ENCODE data around the gene HPCAL4.

Gene HPCAL4

GRCh38 chr1:39673215-39673614, 18.0 kb downstream of the HPCAL4 start:
- no peak for DNase-seq

- DNase-seq, result peak in 1 of 2 experiments; percentile 6
These were observed 18.7 kb downstream of the HPCAL4 start for GRCh38 chr1:39672551-39672947.

GRCh38 chr1:39671793-39672550, 19.3 kb downstream of the HPCAL4 start, which contains the start of gene NT5C1A:
TSS of gene NT5C1A (minus strand) at chr1:39672107. CDS start at chr1:39672038, 69 bp downstream.
- no peak for DNase-seq

- DNase-seq, result no peak
These were observed 19.8 kb downstream of the HPCAL4 start for GRCh38 chr1:39671433-39671792.

- no peak for DNase-seq
These were observed 20.5 kb downstream of the HPCAL4 start for GRCh38 chr1:39670689-39671088.

- no peak for DNase-seq
These were observed 22.3 kb downstream of the HPCAL4 start for GRCh38 chr1:39668894-39669293.

GRCh38 chr1:39668111-39668510, 23.1 kb downstream of the HPCAL4 start:
- no peak for DNase-seq

- DNase-seq, result no peak
These were observed 24.5 kb downstream of the HPCAL4 start for GRCh38 chr1:39666772-39667171.

GRCh38 chr1:39663559-39663958, 27.7 kb downstream of the HPCAL4 start:
- no peak for DNase-seq

- DNase-seq, result no peak
These were observed 28.4 kb downstream of the HPCAL4 start for GRCh38 chr1:39662861-39663260.

- DNase-seq, result no peak
These were observed 31.7 kb downstream of the HPCAL4 start for GRCh38 chr1:39659538-39659937.

- no peak for DNase-seq
These were observed 32.1 kb downstream of the HPCAL4 start for GRCh38 chr1:39659110-39659509.

GRCh38 chr1:39657923-39658485, 33.2 kb downstream of the HPCAL4 start:
- DNase-seq, result peak; percentile 75 to 79

GRCh38 chr1:39657402-39657801, 33.8 kb downstream of the HPCAL4 start:
- no peak for DNase-seq

- no peak for DNase-seq
These were observed 34.8 kb downstream of the HPCAL4 start for GRCh38 chr1:39656391-39656790.

GRCh38 chr1:39655578-39656268, 35.5 kb downstream of the HPCAL4 start:
- no peak for DNase-seq

GRCh38 chr1:39654291-39654690, 36.9 kb downstream of the HPCAL4 start:
- no peak for DNase-seq

- peak; percentile 54 to 60 for DNase-seq
These were observed 37.6 kb downstream of the HPCAL4 start for GRCh38 chr1:39653546-39654031.

- no peak for DNase-seq
These were observed 38.7 kb downstream of the HPCAL4 start for GRCh38 chr1:39652554-39652953.

- no peak for DNase-seq
These were observed 39.1 kb downstream of the HPCAL4 start for GRCh38 chr1:39652105-39652504.

- no peak for DNase-seq
These were observed 40.8 kb downstream of the HPCAL4 start for GRCh38 chr1:39650431-39650830.

GRCh38 chr1:39649636-39650185, 41.5 kb downstream of the HPCAL4 start:
- no peak for DNase-seq

- peak in 1 of 2 experiments; percentile 13 for DNase-seq
These were observed 42.7 kb downstream of the HPCAL4 start for GRCh38 chr1:39648496-39648895.

- no peak for DNase-seq
These were observed 44.0 kb downstream of the HPCAL4 start for GRCh38 chr1:39647247-39647646.
